GM21515 (cell line): ENCODE measurements around the gene CDS2.

ENCODE experiments used
- ATAC-seq: cut with Tn5 transposase; IDR thresholded peaks from one replicate; pipeline ENCODE4 v1.9.1; 2021; ENCODE audit not compliant: unreplicated experiment

CDS2 gene

GRCh38 chr20:5178046-5178445 is 51.2 kb downstream of the CDS2 start:
- ATAC-seq = no peak

- no peak for ATAC-seq
Measured at GRCh38 chr20:5180421-5180820, 53.6 kb downstream of the CDS2 start.

GRCh38 chr20:5180933-5181332 is 54.1 kb downstream of the CDS2 start:
- ATAC-seq = no peak

- no peak for ATAC-seq
Measured at GRCh38 chr20:5181492-5181891, 54.7 kb downstream of the CDS2 start.

- no peak for ATAC-seq
Measured at GRCh38 chr20:5181958-5182357, 55.1 kb downstream of the CDS2 start.

GRCh38 chr20:5182615-5183254 is 55.9 kb downstream of the CDS2 start:
- ATAC-seq = no peak

- ATAC-seq = no peak
Measured at GRCh38 chr20:5183731-5184474, 57.1 kb downstream of the CDS2 start.

GRCh38 chr20:5184684-5185083 is 57.9 kb downstream of the CDS2 start:
- no peak for ATAC-seq

GRCh38 chr20:5187122-5187521 is 60.3 kb downstream of the CDS2 start:
- no peak for ATAC-seq

GRCh38 chr20:5188736-5189135 is 61.9 kb downstream of the CDS2 start:
- no peak for ATAC-seq

GRCh38 chr20:5189917-5190316 is 63.1 kb downstream of the CDS2 start:
- no peak for ATAC-seq

GRCh38 chr20:5190444-5190843 is 63.6 kb downstream of the CDS2 start:
- no peak for ATAC-seq

- ATAC-seq = no peak
Measured at GRCh38 chr20:5191829-5192569, 65.2 kb downstream of the CDS2 start.

GRCh38 chr20:5192570-5193431 is 66.0 kb downstream of the CDS2 start:
- ATAC-seq = no peak

GRCh38 chr20:5195655-5196054 is 68.8 kb downstream of the CDS2 start:
- ATAC-seq = no peak

- ATAC-seq = no peak
Measured at GRCh38 chr20:5196149-5196548, 69.3 kb downstream of the CDS2 start.

GRCh38 chr20:5197270-5197827 is 70.5 kb downstream of the CDS2 start:
- ATAC-seq = no peak

GRCh38 chr20:5197847-5198650 is 71.2 kb downstream of the CDS2 start:
- no peak for ATAC-seq

GRCh38 chr20:5198651-5198924 is 71.8 kb downstream of the CDS2 start:
- no peak for ATAC-seq

GRCh38 chr20:5203380-5203779 is 76.6 kb downstream of the CDS2 start:
- ATAC-seq = no peak
